ENCODE measurements around the gene ZP1.

ZP1 gene

GRCh38 chr11:60854847-60855725 lies 12.3 kb upstream of the ZP1 start:
- H3K9ac ChIP-seq (ENCODE audit: low read length in 2 of 2): no peak overlapping the region
- H3K4me1 ChIP-seq (ENCODE audit: control insufficient read depth, insufficient read depth, low read length): peaks cover 8% of the 10 kb centered on the region
- H3K4me3 ChIP-seq (ENCODE audit: low read length in 2 of 2): no peak overlapping the region
- no peaks in the 10 kb centered on the region for H3K9me3 ChIP-seq (ENCODE audit: control insufficient read depth in 2 of 2, low read length in 2 of 2)
- H3K27ac ChIP-seq (ENCODE audit: low read length): no peak overlapping the region
- H3K36me3 ChIP-seq (ENCODE audit: control insufficient read depth in 2 of 2, insufficient read depth in 2 of 2, low read length in 2 of 2): peaks cover 8 to 17% of the 10 kb centered on the region in 2 donors
- peaks cover 2 to 4% of the 10 kb centered on the region in 2 donors for H3K27me3 ChIP-seq (ENCODE audit: control insufficient read depth in 1 of 2, insufficient read depth in 2 of 2, low read length in 2 of 2)

GRCh38 chr11:60855726-60856633 lies 11.4 kb upstream of the ZP1 start, which contains the start of gene PTGDR2:
TSS of gene PTGDR2 (minus strand) at chr11:60855950. CDS start at chr11:60853722, 2,228 bp downstream.
- Histone ChIP-seq H3K9ac (ENCODE audit: low read length in 2 of 2) (no peak within 1 kb of the TSS), H3K27ac (ENCODE audit: low read length) (no peak within 1 kb of the TSS), H3K4me3 (ENCODE audit: low read length in 2 of 2) (no peak within 1 kb of the TSS), H3K36me3 (ENCODE audit: control insufficient read depth in 2 of 2, insufficient read depth in 2 of 2, low read length in 2 of 2) (peaks cover 3 to 8% of the 10 kb centered on the region in 2 donors), H3K4me1 (ENCODE audit: control insufficient read depth, insufficient read depth, low read length) (peaks cover 8% of the 10 kb centered on the region), H3K27me3 (ENCODE audit: control insufficient read depth in 1 of 2, insufficient read depth in 2 of 2, low read length in 2 of 2) (peaks cover 2 to 4% of the 10 kb centered on the region in 2 donors), H3K9me3 (ENCODE audit: control insufficient read depth in 2 of 2, low read length in 2 of 2) (no peaks in the 10 kb centered on the region)

GRCh38 chr11:60857378-60858232 lies 9.7 kb upstream of the ZP1 start:
- Histone ChIP-seq H3K4me1 (ENCODE audit: control insufficient read depth, insufficient read depth, low read length) (peaks cover 6% of the 10 kb centered on the region), H3K27ac (ENCODE audit: low read length) (no peak overlapping the region), H3K4me3 (ENCODE audit: low read length in 2 of 2) (no peak overlapping the region), H3K9ac (ENCODE audit: low read length in 2 of 2) (no peak overlapping the region), H3K27me3 (ENCODE audit: control insufficient read depth in 1 of 2, insufficient read depth in 2 of 2, low read length in 2 of 2) (peaks cover 2 to 4% of the 10 kb centered on the region in 2 donors), H3K36me3 (ENCODE audit: control insufficient read depth in 2 of 2, insufficient read depth in 2 of 2, low read length in 2 of 2) (no peaks in the 10 kb centered on the region), H3K9me3 (ENCODE audit: control insufficient read depth in 2 of 2, low read length in 2 of 2) (no peaks in the 10 kb centered on the region)

GRCh38 chr11:60858236-60858635 lies 9.1 kb upstream of the ZP1 start:
- Histone ChIP-seq H3K36me3 (ENCODE audit: control insufficient read depth in 2 of 2, insufficient read depth in 2 of 2, low read length in 2 of 2) (no peaks in the 10 kb centered on the region), H3K27ac (ENCODE audit: low read length) (no peak overlapping the region), H3K4me3 (ENCODE audit: low read length in 2 of 2) (no peak overlapping the region), H3K9me3 (ENCODE audit: control insufficient read depth in 2 of 2, low read length in 2 of 2) (no peaks in the 10 kb centered on the region), H3K4me1 (ENCODE audit: control insufficient read depth, insufficient read depth, low read length) (peaks cover 3% of the 10 kb centered on the region), H3K27me3 (ENCODE audit: control insufficient read depth in 1 of 2, insufficient read depth in 2 of 2, low read length in 2 of 2) (peaks cover 2 to 4% of the 10 kb centered on the region in 2 donors), H3K9ac (ENCODE audit: low read length in 2 of 2) (no peak overlapping the region)

- Histone ChIP-seq H3K4me3 (ENCODE audit: low read length in 2 of 2) (no peak overlapping the region), H3K4me1 (ENCODE audit: control insufficient read depth, insufficient read depth, low read length) (peaks cover 3% of the 10 kb centered on the region), H3K9me3 (ENCODE audit: control insufficient read depth in 2 of 2, low read length in 2 of 2) (no peaks in the 10 kb centered on the region), H3K27ac (ENCODE audit: low read length) (no peak overlapping the region), H3K9ac (ENCODE audit: low read length in 2 of 2) (no peak overlapping the region), H3K36me3 (ENCODE audit: control insufficient read depth in 2 of 2, insufficient read depth in 2 of 2, low read length in 2 of 2) (no peaks in the 10 kb centered on the region), H3K27me3 (ENCODE audit: control insufficient read depth in 1 of 2, insufficient read depth in 2 of 2, low read length in 2 of 2) (peaks cover 2 to 4% of the 10 kb centered on the region in 2 donors)
These were observed 8.4 kb upstream of the ZP1 start for GRCh38 chr11:60858731-60859464.

- Histone ChIP-seq H3K27me3 (ENCODE audit: control insufficient read depth in 1 of 2, insufficient read depth in 2 of 2, low read length in 2 of 2) (peaks cover 0 to 4% of the 10 kb centered on the region in 2 donors), H3K9me3 (ENCODE audit: control insufficient read depth in 2 of 2, low read length in 2 of 2) (no peaks in the 10 kb centered on the region), H3K4me3 (ENCODE audit: low read length in 2 of 2) (no peak overlapping the region), H3K27ac (ENCODE audit: low read length) (no peak overlapping the region), H3K4me1 (ENCODE audit: control insufficient read depth, insufficient read depth, low read length) (peaks cover 3% of the 10 kb centered on the region), H3K36me3 (ENCODE audit: control insufficient read depth in 2 of 2, insufficient read depth in 2 of 2, low read length in 2 of 2) (no peaks in the 10 kb centered on the region), H3K9ac (ENCODE audit: low read length in 2 of 2) (no peak overlapping the region)
These were observed 7.6 kb upstream of the ZP1 start for GRCh38 chr11:60859616-60860250.

GRCh38 chr11:60860943-60861342 lies 6.4 kb upstream of the ZP1 start:
- Histone ChIP-seq H3K4me1 (ENCODE audit: control insufficient read depth, insufficient read depth, low read length) (no peaks in the 10 kb centered on the region), H3K27ac (ENCODE audit: low read length) (no peak overlapping the region), H3K9me3 (ENCODE audit: control insufficient read depth in 2 of 2, low read length in 2 of 2) (no peaks in the 10 kb centered on the region), H3K9ac (ENCODE audit: low read length in 2 of 2) (no peak overlapping the region), H3K36me3 (ENCODE audit: control insufficient read depth in 2 of 2, insufficient read depth in 2 of 2, low read length in 2 of 2) (no peaks in the 10 kb centered on the region), H3K27me3 (ENCODE audit: control insufficient read depth in 1 of 2, insufficient read depth in 2 of 2, low read length in 2 of 2) (peaks cover 0 to 2% of the 10 kb centered on the region in 2 donors), H3K4me3 (ENCODE audit: low read length in 2 of 2) (no peak overlapping the region)

- no peak overlapping the region for H3K9ac ChIP-seq (ENCODE audit: low read length in 2 of 2)
- H3K36me3 ChIP-seq (ENCODE audit: control insufficient read depth in 2 of 2, insufficient read depth in 2 of 2, low read length in 2 of 2): no peaks in the 10 kb centered on the region
- no peaks in the 10 kb centered on the region for H3K9me3 ChIP-seq (ENCODE audit: control insufficient read depth in 2 of 2, low read length in 2 of 2)
- peaks cover 0 to 2% of the 10 kb centered on the region in 2 donors for H3K27me3 ChIP-seq (ENCODE audit: control insufficient read depth in 1 of 2, insufficient read depth in 2 of 2, low read length in 2 of 2)
- H3K27ac ChIP-seq (ENCODE audit: low read length): no peak overlapping the region
- no peaks in the 10 kb centered on the region for H3K4me1 ChIP-seq (ENCODE audit: control insufficient read depth, insufficient read depth, low read length)
- no peak overlapping the region for H3K4me3 ChIP-seq (ENCODE audit: low read length in 2 of 2)
These were observed 5.2 kb upstream of the ZP1 start for GRCh38 chr11:60862171-60862570.
